C1 segment of cervical spinal cord (tissue), 14 donors: ENCODE data around the gene ZSCAN22.
A peak's percentile ranks its signal among the peaks of the same experiment; 100 is the strongest.
"Not testable (repeated sequence)": the region's sequence is repeated elsewhere in the genome, so short reads cannot be mapped to it uniquely, and the experiment has no call there.

Experiments
- DNase-seq, 14 donors: peaks; one replicate each; lab custom pipeline; 2025; lab: John Stamatoyannopoulos, UW

ZSCAN22 gene

GRCh38 chr19:58372311-58373133, 45.7 kb downstream of the ZSCAN22 start:
- peak in 4 of 14 donors; percentile 11 to 39 (median 20) for DNase-seq

DNA sequence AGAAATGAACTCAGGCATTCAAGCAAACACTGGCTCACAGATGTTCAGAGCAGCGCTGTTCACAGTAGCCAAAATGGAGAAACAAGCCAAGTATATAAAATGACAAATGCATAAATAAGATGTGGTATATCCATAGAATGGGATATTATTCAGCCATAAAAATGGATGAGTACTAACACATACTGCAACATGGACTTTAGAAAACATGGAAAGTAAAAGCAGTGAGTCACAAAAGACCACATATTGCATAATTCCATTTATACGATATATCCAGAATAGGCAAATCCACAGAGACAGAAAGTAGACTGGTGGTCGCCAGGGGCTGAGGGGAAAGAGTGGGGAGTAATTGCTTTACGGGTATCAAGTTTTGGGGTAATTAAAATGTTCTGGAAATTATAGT, 47.4 kb downstream of the ZSCAN22 start:
- no peak for DNase-seq

- not testable (repeated sequence) for DNase-seq
Measured at GRCh38 chr19:58376724-58377123, 49.9 kb downstream of the ZSCAN22 start.

DNA sequence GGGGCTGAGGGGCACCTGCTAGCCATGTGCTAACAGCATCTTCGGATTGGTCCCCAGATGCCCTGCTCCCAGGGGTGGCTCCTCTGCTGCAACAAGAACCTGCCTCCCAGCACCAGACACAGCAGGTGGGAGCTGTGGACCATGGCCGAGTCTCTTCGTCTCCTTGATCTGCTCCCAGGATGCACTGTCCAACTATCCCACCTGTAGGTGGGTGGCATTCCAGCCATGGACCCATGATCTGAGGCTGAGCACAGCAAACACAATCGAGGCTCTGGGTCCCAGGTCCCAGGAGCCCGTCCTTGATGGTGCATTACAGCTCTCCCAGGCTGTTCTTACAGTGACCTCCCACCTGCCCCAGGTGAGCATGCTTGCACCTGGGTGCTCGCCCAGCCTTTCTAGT, 52.5 kb downstream of the ZSCAN22 start:
- no peak for DNase-seq

GRCh38 chr19:58380037-58380661, 53.4 kb downstream of the ZSCAN22 start:
- no peak for DNase-seq

DNA sequence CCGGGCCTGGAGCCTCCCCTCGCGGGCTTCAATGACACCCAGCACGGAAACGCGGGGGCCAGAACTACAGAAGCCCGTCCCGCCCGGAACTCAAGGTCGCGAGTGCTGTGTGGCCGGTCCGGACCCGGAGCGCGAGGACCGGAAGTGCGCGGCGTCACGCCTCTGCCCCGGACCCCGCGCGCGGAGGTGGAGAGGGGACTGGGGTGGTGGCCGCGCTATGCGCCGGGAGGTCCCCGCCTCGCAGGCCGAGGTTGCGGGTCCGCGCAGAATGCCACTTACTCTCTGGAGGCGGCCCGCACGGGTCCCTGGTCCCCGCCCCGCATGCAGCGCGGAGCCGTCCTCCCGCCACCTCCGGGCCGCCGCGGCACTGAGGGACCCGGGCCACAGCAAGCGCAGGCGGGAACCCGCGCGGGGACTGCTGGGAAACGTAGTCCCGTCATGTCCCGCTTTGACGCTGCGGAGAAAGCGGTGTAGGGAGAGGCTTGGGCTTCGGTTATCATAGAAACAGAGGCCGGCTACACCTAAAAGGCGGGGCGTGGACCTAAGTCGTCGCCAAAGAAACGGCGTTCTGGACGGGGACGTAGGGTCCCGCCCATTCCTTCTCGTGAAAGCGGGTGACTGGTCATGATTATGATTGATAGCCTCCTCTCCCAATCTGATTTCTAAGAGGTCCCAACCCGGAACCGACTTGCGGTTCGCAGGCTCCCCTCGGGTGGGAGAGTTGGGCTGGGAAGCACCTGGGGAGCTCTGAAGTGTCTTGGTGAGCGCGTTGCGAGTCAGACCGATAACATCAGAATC, 54.1 kb downstream of the ZSCAN22 start, which contains the start of gene ZNF837:
TSS of gene ZNF837 (minus strand) at position 369 of the 798 bp plus-strand sequence. CDS start 11,698 bp downstream, outside the sequence.
- peak; percentile 73 to 100 (median 96) for DNase-seq

DNA sequence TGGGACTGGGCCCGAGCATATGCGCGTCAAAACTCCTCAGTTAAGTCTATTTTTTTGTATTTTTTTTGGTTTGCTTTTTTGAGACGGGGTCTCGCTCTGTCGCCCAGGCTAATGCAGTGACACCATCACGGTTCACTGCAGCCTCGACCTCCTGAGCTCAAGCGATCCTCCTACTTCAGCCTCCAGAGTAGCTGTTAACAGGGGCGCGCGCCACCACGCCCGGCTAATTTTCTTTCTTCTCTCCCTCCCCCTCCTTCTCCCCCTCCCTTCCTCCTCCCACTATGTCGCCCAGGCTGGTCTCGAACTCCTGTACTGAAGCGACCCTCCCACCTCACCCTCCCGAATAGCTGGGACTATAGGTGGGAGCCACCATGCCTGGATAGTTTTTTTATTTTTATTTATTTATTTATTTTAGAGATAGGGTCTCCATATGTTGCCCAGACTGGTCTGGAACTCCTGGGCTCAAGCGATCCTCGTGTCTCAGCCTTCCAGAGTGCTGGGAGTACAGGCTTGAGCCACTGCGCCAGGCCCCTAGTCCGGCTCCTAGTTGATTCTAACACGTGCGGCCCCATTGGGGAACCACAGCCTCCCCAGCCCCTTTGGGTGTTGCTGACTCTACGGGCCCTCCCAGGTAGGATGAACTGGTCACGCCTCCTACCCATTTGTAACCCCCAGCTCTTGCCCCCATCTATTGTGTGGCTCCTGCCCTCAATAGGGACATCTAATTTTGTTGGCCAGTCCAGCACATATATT, 54.8 kb downstream of the ZSCAN22 start:
- DNase-seq, result no peak

DNA sequence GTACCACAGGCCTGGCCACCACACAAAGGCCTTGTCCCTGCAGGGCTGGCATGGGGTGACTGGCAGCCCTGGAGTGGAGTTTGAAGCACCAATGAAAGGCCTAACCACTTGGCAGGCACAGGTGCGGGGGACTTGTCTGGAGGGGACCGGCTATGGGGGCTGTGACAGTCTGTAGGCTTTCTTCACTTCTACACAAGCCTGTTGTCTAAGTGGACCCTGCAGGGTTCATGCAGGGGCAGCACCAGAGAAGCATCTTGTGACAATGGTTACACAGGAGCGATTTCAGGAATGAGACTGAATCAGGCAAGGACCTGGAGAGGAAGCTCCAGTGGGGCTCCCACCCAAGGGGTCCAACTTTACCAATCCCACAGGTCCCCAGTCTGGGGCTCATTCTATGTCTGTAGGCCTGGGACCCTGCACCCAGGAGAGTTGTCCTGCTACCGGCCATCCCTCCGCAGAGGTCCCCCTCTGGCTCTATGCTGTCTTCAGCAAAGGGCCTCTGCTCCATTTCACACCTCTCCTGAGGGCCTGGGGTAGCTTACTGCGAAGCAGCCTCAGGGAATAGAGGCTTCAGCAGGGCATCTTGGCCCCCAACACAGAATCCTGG, 56.3 kb downstream of the ZSCAN22 start:
- DNase-seq, result no peak

DNA sequence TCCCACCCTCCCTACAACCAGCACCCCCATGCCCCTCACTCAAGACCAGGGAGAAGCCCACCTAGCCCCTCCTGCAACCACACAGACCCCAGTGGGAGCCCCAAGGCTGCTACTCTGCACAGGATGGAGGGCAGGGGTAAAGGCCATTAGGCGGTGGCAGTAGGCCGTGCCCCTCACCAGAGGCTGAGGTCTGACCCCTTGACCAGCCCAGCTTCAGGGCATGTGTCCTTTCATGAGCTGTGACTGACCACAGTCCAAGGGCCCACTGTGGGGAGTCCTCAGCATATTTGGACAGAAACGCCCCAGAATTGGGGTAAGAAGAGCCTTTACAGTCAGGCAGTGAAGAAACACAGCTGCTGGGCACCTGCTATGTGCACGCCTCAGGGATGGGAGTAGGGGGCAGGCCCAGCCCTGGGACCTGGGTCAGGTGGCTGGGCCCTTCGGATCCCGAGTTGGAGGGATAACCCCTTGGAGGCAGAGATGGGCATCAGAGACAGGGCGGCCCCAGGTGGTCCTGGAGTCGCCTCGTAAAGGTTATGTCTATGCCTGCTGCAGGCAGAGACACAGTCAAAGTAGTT, 58.6 kb downstream of the ZSCAN22 start:
- no peak for DNase-seq

GRCh38 chr19:58385891-58386575, 59.2 kb downstream of the ZSCAN22 start:
- DNase-seq, result no peak

GRCh38 chr19:58386576-58387337, 60.0 kb downstream of the ZSCAN22 start, which contains the start of gene RPS5:
TSS of gene RPS5 (plus strand) at chr19:58387269. CDS start at chr19:58388138, 869 bp downstream.
- peak; percentile 49 to 97 (median 94) for DNase-seq

- no peak for DNase-seq
Measured at GRCh38 chr19:58387338-58388174, 60.8 kb downstream of the ZSCAN22 start.

DNA sequence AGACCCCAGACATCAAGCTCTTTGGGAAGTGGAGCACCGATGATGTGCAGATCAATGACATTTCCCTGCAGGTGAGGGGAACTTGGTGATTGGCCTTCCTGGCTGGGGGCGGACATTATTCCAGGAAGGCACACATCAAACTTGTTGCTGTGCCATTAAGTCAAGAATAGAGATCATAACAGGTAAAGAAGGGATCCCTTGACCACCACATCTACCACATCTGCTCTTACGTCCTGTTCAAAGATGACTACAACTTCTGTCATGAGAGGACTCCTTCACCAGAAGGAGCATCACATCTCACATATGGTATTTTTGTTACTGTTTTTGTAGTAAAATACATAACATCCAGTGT, 61.4 kb downstream of the ZSCAN22 start:
- DNase-seq, result no peak
